ENCODE results near the gene KCNA4. TPM values are rescaled to one million over a fixed set of nuclear protein-coding genes. Genes with fewer than 3 reads are reported as not detected.

Gene KCNA4
- total and polyA plus RNA-seq, 11 donors: 1.7 to 12.2 (median 6.8) TPM

DNA sequence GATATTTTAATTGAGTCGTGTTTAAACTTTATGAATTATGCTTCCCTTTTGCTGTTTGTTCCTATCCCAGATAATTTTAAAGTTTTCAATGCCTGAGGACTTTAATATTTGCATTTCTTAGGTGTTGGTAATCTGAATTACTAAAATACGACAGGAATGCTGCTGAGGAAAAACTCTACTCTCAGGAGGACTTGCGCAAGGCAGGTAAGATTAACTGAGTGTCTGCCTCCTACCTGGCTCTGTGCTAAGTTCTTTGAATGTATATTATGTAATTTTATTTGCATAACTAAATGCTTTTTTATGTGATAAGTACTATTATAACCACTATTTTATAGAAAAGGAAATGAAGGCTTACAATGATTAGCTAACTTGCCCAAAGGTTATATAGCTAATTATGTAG lies 2.7 kb upstream of the KCNA4 start:
- H3K27ac ChIP-seq: no peak overlapping the region
- WGBS, 4 donors: 55 to 70% (median 60%) methylated on average over 3 of the region's 3 CpGs
- DNase-seq (no peak), ATAC-seq (no peak)
- no peaks in the 10 kb centered on the region for H3K36me3 ChIP-seq
- no peak overlapping the region for H3K4me3 ChIP-seq
- H3K27me3 ChIP-seq: peaks cover 0 to 41% (median 9%) of the 10 kb centered on the region in 9 donors
- intact Hi-C loops (cut with DNase I): loop anchor here in 2 of 10 donors (10.0 kb wide), 2 partner anchors 235 to 245 kb away; no protein-coding TSS in a partner anchor
- peaks cover 0 to 9% (median 0%) of the 10 kb centered on the region in 12 donors for H3K4me1 ChIP-seq
- H3K9me3 ChIP-seq: no peaks in the 10 kb centered on the region
- TF ChIP-seq POLR2A (IDR thresholded peaks at IDR 0.05): no peak
- TF ChIP-seq, protein P1, sequence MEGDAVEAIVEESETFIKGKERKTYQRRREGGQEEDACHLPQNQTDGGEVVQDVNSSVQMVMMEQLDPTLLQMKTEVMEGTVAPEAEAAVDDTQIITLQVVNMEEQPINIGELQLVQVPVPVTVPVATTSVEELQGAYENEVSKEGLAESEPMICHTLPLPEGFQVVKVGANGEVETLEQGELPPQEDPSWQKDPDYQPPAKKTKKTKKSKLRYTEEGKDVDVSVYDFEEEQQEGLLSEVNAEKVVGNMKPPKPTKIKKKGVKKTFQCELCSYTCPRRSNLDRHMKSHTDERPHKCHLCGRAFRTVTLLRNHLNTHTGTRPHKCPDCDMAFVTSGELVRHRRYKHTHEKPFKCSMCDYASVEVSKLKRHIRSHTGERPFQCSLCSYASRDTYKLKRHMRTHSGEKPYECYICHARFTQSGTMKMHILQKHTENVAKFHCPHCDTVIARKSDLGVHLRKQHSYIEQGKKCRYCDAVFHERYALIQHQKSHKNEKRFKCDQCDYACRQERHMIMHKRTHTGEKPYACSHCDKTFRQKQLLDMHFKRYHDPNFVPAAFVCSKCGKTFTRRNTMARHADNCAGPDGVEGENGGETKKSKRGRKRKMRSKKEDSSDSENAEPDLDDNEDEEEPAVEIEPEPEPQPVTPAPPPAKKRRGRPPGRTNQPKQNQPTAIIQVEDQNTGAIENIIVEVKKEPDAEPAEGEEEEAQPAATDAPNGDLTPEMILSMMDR (IDR thresholded peaks at IDR 0.05): no peak

DNA sequence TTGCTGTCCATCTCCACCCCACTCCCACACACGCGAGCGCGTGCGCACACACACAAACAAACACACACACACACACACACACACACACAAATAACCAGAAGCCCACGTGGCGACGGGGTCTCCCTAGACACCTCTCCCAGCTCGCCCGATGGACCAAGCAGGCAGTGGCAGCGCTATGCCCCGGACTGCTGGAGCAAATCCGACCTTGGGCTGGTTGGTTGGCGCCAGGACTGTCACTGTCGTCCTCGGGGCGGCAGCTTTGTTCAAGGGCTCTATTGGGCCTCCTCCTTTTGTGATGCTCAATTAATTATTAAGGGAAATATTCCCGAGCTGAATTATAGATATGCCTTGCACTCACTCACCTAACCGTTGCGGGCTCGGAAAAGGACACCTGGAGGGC lies 1.7 kb upstream of the KCNA4 start:
- Histone ChIP-seq H3K9me3 (no peaks in the 10 kb centered on the region), H3K27me3 (peaks cover 0 to 41% (median 9%) of the 10 kb centered on the region in 9 donors), H3K36me3 (no peaks in the 10 kb centered on the region), H3K4me3 (no peak overlapping the region), H3K4me1 (peaks cover 0 to 9% (median 0%) of the 10 kb centered on the region in 12 donors), H3K27ac (no peak overlapping the region)
- no peak for TF ChIP-seq POLR2A (IDR thresholded peaks at IDR 0.05)
- TF ChIP-seq, protein P1 (IDR thresholded peaks at IDR 0.05): no peak
- no peak for ATAC-seq
- WGBS, 4 donors: 52 to 67% (median 56%) methylated on average over 21 of the region's 21 CpGs
- intact Hi-C loops (cut with DNase I): loop anchor here in 2 of 10 donors (10.0 kb wide), 2 partner anchors 234 to 244 kb away; no protein-coding TSS in a partner anchor
- peak in 1 of 5 donors; percentile 38 for DNase-seq

DNA sequence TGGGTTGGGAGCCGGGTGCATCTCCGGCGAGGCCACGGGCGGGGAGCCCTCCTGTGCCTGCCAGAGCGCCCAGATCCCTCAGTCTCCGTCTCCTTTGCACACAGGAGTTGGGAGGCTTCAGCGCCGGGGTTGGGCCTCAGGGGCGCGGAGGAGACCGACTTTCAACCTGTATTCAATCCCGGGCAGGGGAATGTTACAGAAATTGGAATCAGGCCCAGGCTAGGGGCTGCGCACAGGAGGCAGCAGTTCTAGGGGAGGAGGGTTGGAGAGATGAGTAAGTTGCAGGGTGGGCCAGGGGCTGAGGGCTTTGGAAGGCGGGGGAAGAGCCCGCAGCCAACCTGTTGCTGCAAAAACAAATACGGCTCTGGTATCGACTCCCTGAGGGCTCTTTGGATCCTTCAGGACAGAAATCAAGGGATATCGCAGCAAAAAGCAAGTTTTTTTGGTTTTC lies 640 bp upstream of the KCNA4 start:
- intact Hi-C loops (cut with DNase I): loop anchor here in 2 of 10 donors (10.0 kb wide), 2 partner anchors 233 to 243 kb away; no protein-coding TSS in a partner anchor
- DNase-seq: peak in 2 of 5 donors; percentile 19 to 28
- ATAC-seq: peak in 2 of 4 donors; percentile 5 to 9
- Histone ChIP-seq H3K36me3 (no peaks in the 10 kb centered on the region), H3K27me3 (peaks cover 0 to 41% (median 9%) of the 10 kb centered on the region in 9 donors), H3K27ac (no peak overlapping the region), H3K4me1 (peaks cover 0 to 9% (median 0%) of the 10 kb centered on the region in 12 donors), H3K9me3 (no peaks in the 10 kb centered on the region), H3K4me3 (peak overlapping the region in 8 of 12 donors; percentile 22 to 75 (median 57))
- TF ChIP-seq, protein P1 (IDR thresholded peaks at IDR 0.05): no peak
- no peak for TF ChIP-seq POLR2A (IDR thresholded peaks at IDR 0.05)
- WGBS, 4 donors: 34 to 49% (median 38%) methylated on average over 12 to 19 of the region's 19 CpGs

DNA sequence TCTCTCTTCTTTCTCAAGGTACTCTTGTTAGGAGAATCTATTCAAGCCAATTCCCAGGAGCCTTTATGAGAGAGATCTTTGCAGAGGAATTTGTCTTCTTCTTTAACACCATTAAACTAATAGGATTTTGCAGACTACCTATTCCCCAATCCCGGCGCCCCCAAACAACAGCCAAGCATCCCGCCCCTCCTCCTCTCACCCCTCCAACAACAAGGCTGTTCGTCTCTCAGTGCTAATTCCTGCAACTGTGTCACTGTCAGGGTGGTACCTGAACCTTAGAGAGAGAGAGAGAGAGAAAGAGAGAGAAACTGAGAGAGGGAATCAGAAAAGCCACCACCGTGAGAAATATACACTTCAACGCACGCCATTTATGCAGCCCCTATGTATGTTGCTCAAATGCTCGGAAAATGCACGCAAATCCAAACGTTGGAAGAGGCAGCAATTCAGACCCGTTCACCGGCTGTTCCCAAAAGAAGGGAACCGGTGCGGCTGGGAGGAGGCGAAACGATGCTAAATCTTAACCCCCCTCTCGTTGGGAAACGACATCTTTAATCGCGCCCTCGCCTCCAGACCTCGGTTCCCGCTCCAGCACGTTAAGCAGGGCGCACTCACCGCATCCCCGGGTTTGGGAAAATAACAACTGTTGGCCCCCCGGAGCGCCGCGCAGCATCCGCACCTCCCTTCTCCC lies 961 bp downstream of the KCNA4 start:
- H3K36me3 ChIP-seq: no peaks in the 10 kb centered on the region
- ATAC-seq (peak in 3 of 4 donors; percentile 8 to 22 (median 14)), DNase-seq (peak in 2 of 5 donors; percentile 23 to 33)
- intact Hi-C loops (cut with DNase I): loop anchor here in 2 of 10 donors (10.0 kb wide), 2 partner anchors 231 to 241 kb away; no protein-coding TSS in a partner anchor
- peaks cover 0 to 41% (median 9%) of the 10 kb centered on the region in 9 donors for H3K27me3 ChIP-seq
- TF ChIP-seq, protein P1 (IDR thresholded peaks at IDR 0.05): no peak
- no peak for TF ChIP-seq POLR2A (IDR thresholded peaks at IDR 0.05)
- peak overlapping the region; percentile 22 to 75 (median 57) for H3K4me3 ChIP-seq
- peak overlapping the region in 7 of 12 donors; percentile 14 to 73 (median 37) for H3K27ac ChIP-seq
- no peaks in the 10 kb centered on the region for H3K9me3 ChIP-seq
- peaks cover 0 to 9% (median 0%) of the 10 kb centered on the region in 12 donors for H3K4me1 ChIP-seq
- 2 to 4% (median 3%) methylated on average over 32 of the region's 32 CpGs for WGBS, 4 donors
